HepG2 (cell line): ENCODE results near the gene UBE2J1. TPM values are rescaled to one million over a fixed set of nuclear protein-coding genes. Genes with fewer than 3 reads are reported as not detected.

Experiments
- ATAC-seq: fragments of 200-7000 bp; cut with Tn5 transposase; 3 replicates; pipeline ENCODE4 v1.9.1; 2020; ENCODE audit warnings: mild to moderate bottlenecking, moderate library complexity
- BruUV-seq: library from RNA; stranded (reverse); fragments of 400-500 nt; replicated peaks from 2 replicates; lab custom pipeline; 2021; lab: Mats Ljungman, UMichigan
- CTCF ChIA-PET: fragments of 300-600 bp; formaldehyde crosslinking; extraction: SDS; loops from one replicate; lab custom pipeline; 2021; ENCODE audit warnings: low total read pairs, inconsistent platforms, low intra/inter-chr PET ratio; lab: Yijun Ruan, JAX
- POLR2A ChIA-PET: fragments of 350-600 bp; sonication (Branson Sonifier 250); formaldehyde crosslinking; loops from one replicate; lab custom pipeline; 2020; ENCODE audit warnings: antibody characterized with exemption, inconsistent platforms; lab: Yijun Ruan, JAX
- DNase-seq: peaks from one replicate; pipeline ENCODE4 v3.0.0-alpha.2; 2015; ENCODE audit warnings: low spot score
- FAIRE-seq: peaks from 3 replicates; lab custom pipeline; 2011; peaks lifted over from hg19 to GRCh38; lab: Jason Lieb, UNC
- H2AFZ ChIP-seq: one replicate; pipeline ENCODE4 v1.6.1; 2011; ENCODE audit warnings: low read length, inconsistent platforms
- H3K27ac ChIP-seq: fragments of 300-600 bp; 3 replicates; pipeline ENCODE4 v1.8.0; 2011; ENCODE audit warnings: mixed run types, mild to moderate bottlenecking, mixed read lengths, low read length, inconsistent platforms; ENCODE audit not compliant: insufficient read depth; ENCODE audit errors: extremely low read length
- H3K27me3 ChIP-seq, 2 experiments: fragments of 200-600 bp in 1 of 2; 2 replicates in 1 of 2; 3 replicates in 1 of 2; pipeline versions ENCODE4 v1.6.0 to v1.8.0; 2011; ENCODE audit warnings: low read length in 2 of 2, mild to moderate bottlenecking in 2 of 2, moderate library complexity in 2 of 2, inconsistent platforms in 1 of 2; ENCODE audit not compliant: insufficient read depth in 2 of 2, control insufficient read depth in 1 of 2
- H3K36me3 ChIP-seq, 2 experiments: fragments of 200-600 bp in 1 of 2; replicated peaks in 1 of 2; 2 replicates in 1 of 2; 3 replicates in 1 of 2; pipeline versions ENCODE4 v1.5.1 to v1.8.0; 2011; ENCODE audit warnings: low read length in 2 of 2, inconsistent platforms in 1 of 2; ENCODE audit not compliant: insufficient read depth in 2 of 2, control insufficient read depth in 1 of 2
- H3K4me1 ChIP-seq: 2 replicates; pipeline ENCODE4 v1.5.1; 2012; ENCODE audit warnings: low read length, inconsistent platforms; ENCODE audit not compliant: insufficient read depth
- H3K4me2 ChIP-seq: 2 replicates; pipeline ENCODE4 v1.6.0; 2011; ENCODE audit warnings: low read depth, low read length, inconsistent platforms
- H3K4me3 ChIP-seq, 3 experiments: fragments of 200-600 bp in 1 of 3; sonication (generic), shearing (Covaris generic) in 1 of 3; replicated peaks in 1 of 3; 2 replicates each; pipeline ENCODE4 v1.5.1; 2011 to 2016; ENCODE audit warnings: low read length in 3 of 3, inconsistent platforms in 2 of 3, low read depth in 2 of 3, mild to moderate bottlenecking in 2 of 3, control low read depth in 1 of 3, mixed read lengths in 1 of 3; ENCODE audit not compliant: insufficient read depth in 1 of 3
- H3K79me2 ChIP-seq: one replicate; pipeline ENCODE4 v1.6.1; 2011; ENCODE audit warnings: low read length, inconsistent platforms; ENCODE audit not compliant: insufficient read depth
- H3K9ac ChIP-seq: 2 replicates; pipeline ENCODE4 v1.6.0; 2011; ENCODE audit warnings: mild to moderate bottlenecking, low read depth, low read length, inconsistent platforms; ENCODE audit not compliant: insufficient read depth
- H3K9me3 ChIP-seq: 2 replicates; pipeline ENCODE4 v1.5.1; 2012; ENCODE audit warnings: mild to moderate bottlenecking, low read length
- H4K20me1 ChIP-seq: 2 replicates; pipeline ENCODE4 v1.6.0; 2011; ENCODE audit warnings: inconsistent platforms, mild to moderate bottlenecking, low read length, moderate library complexity; ENCODE audit not compliant: insufficient read depth
- BORCS8-MEF2B ChIP-seq: sonication (generic); formaldehyde crosslinking; IDR thresholded peaks from 2 replicates; pipeline ENCODE4 v1.8.0; 2022; ENCODE audit warnings: mild to moderate bottlenecking, missing genetic modification reagents
- GATAD2A ChIP-seq: IDR thresholded peaks from 2 replicates; pipeline ENCODE4 v1.6.1; 2016
- KLF11 ChIP-seq: IDR thresholded peaks from 2 replicates; pipeline ENCODE4 v1.6.1; 2016; ENCODE audit warnings: missing compliant biosample characterization
- RFX5 ChIP-seq: IDR thresholded peaks from 2 replicates; pipeline ENCODE4 v1.6.1; 2011; ENCODE audit warnings: low read depth, low read length, improper control_type of control experiment
- SMYD3 ChIP-seq: sonication (generic); formaldehyde crosslinking; IDR thresholded peaks from 2 replicates; pipeline ENCODE4 v1.8.1; 2023; ENCODE audit warnings: mild to moderate bottlenecking, missing genetic modification reagents
- SOX13 ChIP-seq, 3 experiments: fragments of 450-650 bp in 1 of 3; sonication (generic) in 1 of 3; formaldehyde crosslinking in 1 of 3; IDR thresholded peaks in 2 of 3; conservative IDR thresholded peaks in 1 of 3; 2 replicates each; pipeline versions ENCODE4 v1.5.0 to v1.6.1; 2016 to 2020; ENCODE audit warnings: antibody characterized with exemption in 1 of 3, mild to moderate bottlenecking in 1 of 3, missing compliant biosample characterization in 1 of 3, missing genetic modification reagents in 1 of 3, moderate library complexity in 1 of 3
- TAF1 ChIP-seq: sonication (generic); formaldehyde crosslinking; IDR thresholded peaks from 2 replicates; pipeline ENCODE4 v1.4.0; 2020; ENCODE audit warnings: missing genetic modification reagents
- ZBTB46 ChIP-seq: sonication (generic); formaldehyde crosslinking; IDR thresholded peaks from 2 replicates; pipeline ENCODE4 v1.4.0; 2020; ENCODE audit warnings: mild to moderate bottlenecking, missing genetic modification reagents, borderline replicate concordance
- ZSCAN12 ChIP-seq: sonication (generic); formaldehyde crosslinking; IDR thresholded peaks from 2 replicates; pipeline ENCODE4 v1.9.0; 2021; ENCODE audit warnings: mild to moderate bottlenecking, missing genetic modification reagents
- WGBS: methylation state at CpG from one replicate; pipeline ENCODE4 v1.1.6; 2017; ENCODE audit warnings: low lambda C conversion rate; 5-methylcytosine and 5-hydroxymethylcytosine counted together
- in situ Hi-C: cut with HindIII; loops from 2 replicates; pipeline ENCODE4 v1.10.0; 2017; ENCODE audit warnings: low pct_unique_long_range_greater_than_20kb; ENCODE audit not compliant: extremely low pct_ligation_motif_present
- intact Hi-C: fragments of 100-400 bp; cut with micrococcal nuclease; formaldehyde crosslinking; loops from one replicate; pipeline ENCODE4 v1.10.0; 2022; ENCODE audit not compliant: unreplicated experiment
- polyA plus RNA-seq, 8 experiments: library from polyadenylated mRNA; depleted of rRNA in 3 of 8; stranded (reverse) in 7 of 8; unstranded in 1 of 8; fragments of >200 nt; fragmentation: Illumina TruSeq in 4 of 8; extraction: Trizol in 4 of 8; gene quantifications; 2 replicates each; pipeline versions ENCODE4 v1.2.1 to v1.2.3, GENCODE V29; 2011 to 2016; ENCODE audit warnings: low read depth in 4 of 8, missing spikeins in 1 of 8, mixed read lengths in 1 of 8; ENCODE audit not compliant: insufficient read depth in 1 of 8
- total RNA-seq, 5 experiments: library from RNA; depleted of rRNA; stranded (reverse); fragments of >200 nt; fragmentation: Illumina TruSeq; extraction: Trizol; gene quantifications; 2 replicates each; pipeline ENCODE4 v1.2.3, GENCODE V29; 2016; ENCODE audit warnings: low read depth in 1 of 5
- TF ChIP-seq, protein P1 (sequence below): sonication (generic); formaldehyde crosslinking; IDR thresholded peaks from 2 replicates; pipeline ENCODE4 v1.4.0; 2020; ENCODE audit warnings: missing genetic modification reagents

The UBE2J1 gene
- total and polyA plus RNA-seq, 2 of the 13 experiments (the other 11 are each of a cell fraction or from before 2014, with no cell fraction given): 19.3 to 24.6 TPM

DNA sequence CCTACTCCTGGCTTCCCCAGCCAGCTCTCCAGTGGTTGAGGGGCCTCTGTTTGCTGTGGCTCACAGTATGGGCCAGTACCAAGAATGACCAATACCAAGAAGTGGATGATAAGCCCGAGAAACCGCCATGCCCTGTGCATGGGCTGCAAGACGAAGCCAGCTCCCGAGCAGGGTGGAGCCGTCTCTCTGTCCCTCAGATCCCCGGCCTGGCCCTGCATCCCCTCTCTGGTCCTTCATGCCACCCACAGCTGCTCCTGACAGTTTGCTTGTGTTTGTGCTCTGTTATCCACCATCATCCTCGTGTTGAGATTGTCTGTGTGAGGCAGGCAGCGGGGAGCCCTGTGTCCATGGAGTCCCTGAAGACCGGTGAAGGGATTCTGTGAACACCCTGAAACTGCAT lies 73.6 kb downstream of the UBE2J1 start:
- no peak overlapping the region for H2AFZ ChIP-seq
- H3K79me2 ChIP-seq: no peaks in the 10 kb centered on the region
- no peaks in the 10 kb centered on the region for H3K36me3 ChIP-seq
- no peak for ATAC-seq
- no peak for TF ChIP-seq KLF11 (CRISPR knock-in tag)
- TF ChIP-seq GATAD2A (CRISPR knock-in tag): no peak
- TF ChIP-seq BORCS8-MEF2B (CRISPR knock-in tag): no peak
- TF ChIP-seq, protein P1, sequence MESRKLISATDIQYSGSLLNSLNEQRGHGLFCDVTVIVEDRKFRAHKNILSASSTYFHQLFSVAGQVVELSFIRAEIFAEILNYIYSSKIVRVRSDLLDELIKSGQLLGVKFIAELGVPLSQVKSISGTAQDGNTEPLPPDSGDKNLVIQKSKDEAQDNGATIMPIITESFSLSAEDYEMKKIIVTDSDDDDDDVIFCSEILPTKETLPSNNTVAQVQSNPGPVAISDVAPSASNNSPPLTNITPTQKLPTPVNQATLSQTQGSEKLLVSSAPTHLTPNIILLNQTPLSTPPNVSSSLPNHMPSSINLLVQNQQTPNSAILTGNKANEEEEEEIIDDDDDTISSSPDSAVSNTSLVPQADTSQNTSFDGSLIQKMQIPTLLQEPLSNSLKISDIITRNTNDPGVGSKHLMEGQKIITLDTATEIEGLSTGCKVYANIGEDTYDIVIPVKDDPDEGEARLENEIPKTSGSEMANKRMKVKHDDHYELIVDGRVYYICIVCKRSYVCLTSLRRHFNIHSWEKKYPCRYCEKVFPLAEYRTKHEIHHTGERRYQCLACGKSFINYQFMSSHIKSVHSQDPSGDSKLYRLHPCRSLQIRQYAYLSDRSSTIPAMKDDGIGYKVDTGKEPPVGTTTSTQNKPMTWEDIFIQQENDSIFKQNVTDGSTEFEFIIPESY (CRISPR knock-in tag): no peak
- no peak for TF ChIP-seq TAF1 (CRISPR knock-in tag)
- TF ChIP-seq RFX5: no peak
- TF ChIP-seq ZBTB46: no peak
- TF ChIP-seq ZSCAN12 (CRISPR knock-in tag): no peak
- no peak for TF ChIP-seq SOX13 (IDR thresholded peaks at IDR 0.05)
- no peak for TF ChIP-seq SOX13 (CRISPR knock-in tag; conservative IDR thresholded peaks at IDR 0.05 in 1 of 2, IDR thresholded peaks at IDR 0.05 in 1 of 2)
- no peak for TF ChIP-seq SMYD3 (CRISPR knock-in tag)
- TF ChIP-seq, all 625 proteins: peak for 0
- in situ Hi-C loops (no loop called here), intact Hi-C loops (no loop called here)
- FAIRE-seq (no peak), DNase-seq (no peak)
- 53% methylated on average over 5 of the region's 9 CpGs for WGBS
- no TSS peak for BruUV-seq
- H3K4me2 ChIP-seq: no peak overlapping the region
- ChIA-PET POLR2A (no interaction called here), CTCF (no interaction called here)
- H3K27ac ChIP-seq: no peak overlapping the region
- no peaks in the 10 kb centered on the region for H3K4me1 ChIP-seq
- H4K20me1 ChIP-seq: no peaks in the 10 kb centered on the region
- no peak overlapping the region for H3K9ac ChIP-seq
- H3K9me3 ChIP-seq: no peaks in the 10 kb centered on the region
- H3K27me3 ChIP-seq: peaks cover 2 to 17% of the 10 kb centered on the region in 2 experiments; a peak in 3 of 5 replicates
- H3K4me3 ChIP-seq: no peak overlapping the region

Other genes with a start within 250 kb of the UBE2J1 start
- 1.9 TPM in 2 replicates for gene SRSF12, start 234.7 kb downstream of the UBE2J1 start, total RNA-seq (2016; rRNA removed; fragmentation: Illumina TruSeq; extraction: Trizol)
- 1.4 and 1.7 TPM in 2 replicates for gene SRSF12, start 234.7 kb downstream of the UBE2J1 start, polyA plus RNA-seq (2011; rRNA removed)
- gene PM20D2, start 206.7 kb downstream of the UBE2J1 start, total RNA-seq (2016; rRNA removed; fragmentation: Illumina TruSeq; extraction: Trizol): 26.3 and 35.8 TPM in 2 replicates
- gene PM20D2, start 206.7 kb downstream of the UBE2J1 start, polyA plus RNA-seq (2011; rRNA removed): 13.3 and 14.7 TPM in 2 replicates
- gene GABRR1, start 135.4 kb downstream of the UBE2J1 start, total RNA-seq (2016; rRNA removed; fragmentation: Illumina TruSeq; extraction: Trizol): not detected in 2 replicates
- not detected in 2 replicates for gene GABRR1, start 135.4 kb downstream of the UBE2J1 start, polyA plus RNA-seq (2011; rRNA removed)
- not detected in 2 replicates for gene GABRR2, start 37.4 kb downstream of the UBE2J1 start, total RNA-seq (2016; rRNA removed; fragmentation: Illumina TruSeq; extraction: Trizol)
- gene GABRR2, start 37.4 kb downstream of the UBE2J1 start, polyA plus RNA-seq (2011; rRNA removed): 0.13 and 0.24 TPM in 2 replicates
- 0.35 and 0.39 TPM in 2 replicates for gene RRAGD, start 59.6 kb upstream of the UBE2J1 start, total RNA-seq (2016; rRNA removed; fragmentation: Illumina TruSeq; extraction: Trizol)
- gene RRAGD, start 59.6 kb upstream of the UBE2J1 start, polyA plus RNA-seq (2011; rRNA removed): 0.53 and 0.57 TPM in 2 replicates
- gene ANKRD6, start 80.4 kb upstream of the UBE2J1 start, total RNA-seq (2016; rRNA removed; fragmentation: Illumina TruSeq; extraction: Trizol): 0.13 and 0.18 TPM in 2 replicates
- gene ANKRD6, start 80.4 kb upstream of the UBE2J1 start, polyA plus RNA-seq (2011; rRNA removed): 0.36 and 0.48 TPM in 2 replicates